Right atrium auricular region (tissue), 2 donors: ENCODE results near the gene MYH11. TPM values are rescaled to one million over a fixed set of nuclear protein-coding genes. Genes with fewer than 3 reads are reported as not detected.
A peak's percentile ranks its signal among the peaks of the same experiment; 100 is the strongest.

Experiments
- DNase-seq: peaks from one replicate; pipeline ENCODE4 v3.0.0-alpha.2; 2019; ENCODE audit warnings: low spot score
- H3K27ac ChIP-seq, 2 donors: fragments of 200-600 bp; sonication (generic); 1 replicate in 1 of 2; 2 replicates in 1 of 2; pipeline ENCODE4 v1.5.1; 2016 to 2019
- H3K27me3 ChIP-seq, 2 donors: fragments of 200-600 bp; sonication (generic); one replicate each; pipeline versions ENCODE4 v1.5.1 to v1.6.0; 2017 to 2019
- H3K36me3 ChIP-seq: fragments of 200-600 bp; sonication (generic); one replicate; pipeline ENCODE4 v1.5.1; 2016
- H3K4me1 ChIP-seq, 2 donors: fragments of 200-600 bp; sonication (generic); one replicate each; pipeline versions ENCODE4 v1.5.1 to v1.6.0; 2017 to 2019
- H3K4me3 ChIP-seq, 2 donors: fragments of 200-600 bp; sonication (generic); 1 replicate in 1 of 2; 2 replicates in 1 of 2; pipeline ENCODE4 v1.5.1; 2017 to 2019; ENCODE audit warnings: mild to moderate bottlenecking in 1 of 2, moderate library complexity in 1 of 2
- H3K9me3 ChIP-seq, 2 donors: fragments of 200-600 bp; sonication (generic); one replicate each; pipeline ENCODE4 v1.5.1; 2019
- total RNA-seq, 2 donors: library from RNA; depleted of rRNA; stranded (reverse); fragments of >200 nt; gene quantifications; one replicate each; pipeline ENCODE4 v1.1.0, GENCODE V29; 2016
- TF ChIP-seq, protein P1 (sequence below), 2 donors: fragments of 200-600 bp; sonication (generic); IDR thresholded peaks; one replicate each; pipeline ENCODE4 v1.5.1; 2019; ENCODE audit warnings: antibody characterized with exemption in 2 of 2

The MYH11 gene
- total RNA-seq, 2 donors from 2014 or later = 60.8 to 89.0 TPM

DNA sequence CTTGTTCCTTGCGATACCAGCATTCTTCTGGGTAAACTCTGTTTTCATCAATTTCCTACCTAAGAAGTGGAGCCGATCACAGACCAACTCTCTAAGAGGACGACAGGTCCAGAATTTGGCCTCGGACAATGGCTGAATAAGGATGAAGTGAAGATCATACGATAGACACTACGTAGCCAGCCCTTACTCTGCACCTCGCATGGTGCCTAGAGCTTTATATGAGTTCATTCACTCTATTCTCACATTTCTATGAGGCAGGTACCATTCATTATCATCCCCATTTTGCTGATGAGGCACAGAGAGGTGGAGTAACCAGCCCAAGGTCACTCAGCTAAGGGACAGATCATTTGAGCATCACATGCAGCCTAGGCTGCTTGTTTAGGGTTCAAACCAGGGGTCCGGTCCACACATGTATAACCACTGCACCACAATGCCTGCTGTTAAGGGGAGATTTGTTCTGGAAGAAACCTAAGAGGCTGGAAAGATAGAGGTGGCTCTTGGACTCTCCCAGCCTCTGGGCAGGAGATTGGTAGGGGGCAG is 78.6 kb downstream of the MYH11 start:
- Histone ChIP-seq H3K36me3 (no peaks in the 10 kb centered on the region), H3K4me1 (no peaks in the 10 kb centered on the region), H3K27ac (no peak overlapping the region), H3K9me3 (no peaks in the 10 kb centered on the region), H3K27me3 (no peaks in the 10 kb centered on the region), H3K4me3 (no peak overlapping the region)
- TF ChIP-seq, protein P1, sequence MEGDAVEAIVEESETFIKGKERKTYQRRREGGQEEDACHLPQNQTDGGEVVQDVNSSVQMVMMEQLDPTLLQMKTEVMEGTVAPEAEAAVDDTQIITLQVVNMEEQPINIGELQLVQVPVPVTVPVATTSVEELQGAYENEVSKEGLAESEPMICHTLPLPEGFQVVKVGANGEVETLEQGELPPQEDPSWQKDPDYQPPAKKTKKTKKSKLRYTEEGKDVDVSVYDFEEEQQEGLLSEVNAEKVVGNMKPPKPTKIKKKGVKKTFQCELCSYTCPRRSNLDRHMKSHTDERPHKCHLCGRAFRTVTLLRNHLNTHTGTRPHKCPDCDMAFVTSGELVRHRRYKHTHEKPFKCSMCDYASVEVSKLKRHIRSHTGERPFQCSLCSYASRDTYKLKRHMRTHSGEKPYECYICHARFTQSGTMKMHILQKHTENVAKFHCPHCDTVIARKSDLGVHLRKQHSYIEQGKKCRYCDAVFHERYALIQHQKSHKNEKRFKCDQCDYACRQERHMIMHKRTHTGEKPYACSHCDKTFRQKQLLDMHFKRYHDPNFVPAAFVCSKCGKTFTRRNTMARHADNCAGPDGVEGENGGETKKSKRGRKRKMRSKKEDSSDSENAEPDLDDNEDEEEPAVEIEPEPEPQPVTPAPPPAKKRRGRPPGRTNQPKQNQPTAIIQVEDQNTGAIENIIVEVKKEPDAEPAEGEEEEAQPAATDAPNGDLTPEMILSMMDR (IDR thresholded peaks at IDR 0.05) = no peak
- DNase-seq = no peak

DNA sequence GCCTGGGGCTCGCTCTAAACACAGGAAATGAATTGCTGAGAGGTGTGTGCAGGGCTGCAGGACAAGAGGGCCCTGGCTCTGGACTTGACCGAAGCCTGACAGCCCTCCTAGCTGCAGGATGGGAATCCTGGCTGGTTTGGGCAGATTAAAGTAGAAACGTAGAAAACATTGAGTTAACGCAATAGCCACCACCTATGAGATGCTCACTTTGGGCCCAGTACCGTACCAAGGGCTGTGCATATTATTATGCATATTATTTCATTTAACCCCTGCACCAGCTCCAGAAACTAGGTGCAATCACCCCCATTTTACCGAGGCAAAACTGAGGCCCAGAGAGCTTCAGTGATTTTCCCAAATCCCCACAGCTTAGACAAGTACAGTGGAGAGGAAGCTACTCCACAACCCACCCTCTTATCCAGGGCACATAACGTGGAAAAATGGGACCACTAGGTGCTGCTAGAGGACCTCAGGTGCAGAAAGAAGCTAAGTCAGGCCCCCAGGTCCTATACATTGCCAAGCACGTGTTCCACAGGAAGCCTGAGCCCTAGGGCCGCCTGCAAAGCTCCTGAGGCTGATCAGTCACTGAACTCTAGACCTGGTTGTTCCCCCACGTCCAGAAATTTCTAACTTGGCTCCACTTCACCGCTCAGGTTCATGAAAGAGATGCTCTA is 79.2 kb downstream of the MYH11 start:
- Histone ChIP-seq H3K27ac (no peak overlapping the region), H3K27me3 (no peaks in the 10 kb centered on the region), H3K4me1 (no peaks in the 10 kb centered on the region), H3K9me3 (no peaks in the 10 kb centered on the region), H3K36me3 (no peaks in the 10 kb centered on the region), H3K4me3 (no peak overlapping the region)
- DNase-seq = no peak
- TF ChIP-seq, protein P1 (IDR thresholded peaks at IDR 0.05) = peak in 1 of 2 donors; percentile 53

DNA sequence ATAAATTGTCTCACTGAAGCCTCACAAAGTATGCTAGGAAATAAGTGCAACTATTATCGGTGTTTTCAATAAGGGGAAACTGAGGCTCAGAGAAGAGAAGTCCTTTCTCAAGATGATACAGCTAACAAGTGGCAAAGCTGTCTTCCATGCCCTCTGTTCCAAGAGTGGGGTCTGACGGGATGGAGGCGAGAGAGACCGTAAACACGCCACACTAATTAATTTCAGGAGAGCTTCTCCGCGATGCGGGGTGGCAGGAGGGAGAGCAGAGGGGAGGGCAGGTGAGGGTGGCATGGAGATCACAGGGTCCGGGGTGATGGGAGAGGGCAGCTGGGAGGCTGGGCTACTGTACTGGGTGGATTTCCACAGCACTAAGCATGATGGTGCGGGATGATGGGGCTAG is 80.3 kb downstream of the MYH11 start:
- Histone ChIP-seq H3K27me3 (no peaks in the 10 kb centered on the region), H3K27ac (no peak overlapping the region), H3K9me3 (no peaks in the 10 kb centered on the region), H3K36me3 (no peaks in the 10 kb centered on the region), H3K4me1 (no peaks in the 10 kb centered on the region), H3K4me3 (no peak overlapping the region)
- TF ChIP-seq, protein P1 (IDR thresholded peaks at IDR 0.05) = no peak
- no peak for DNase-seq

DNA sequence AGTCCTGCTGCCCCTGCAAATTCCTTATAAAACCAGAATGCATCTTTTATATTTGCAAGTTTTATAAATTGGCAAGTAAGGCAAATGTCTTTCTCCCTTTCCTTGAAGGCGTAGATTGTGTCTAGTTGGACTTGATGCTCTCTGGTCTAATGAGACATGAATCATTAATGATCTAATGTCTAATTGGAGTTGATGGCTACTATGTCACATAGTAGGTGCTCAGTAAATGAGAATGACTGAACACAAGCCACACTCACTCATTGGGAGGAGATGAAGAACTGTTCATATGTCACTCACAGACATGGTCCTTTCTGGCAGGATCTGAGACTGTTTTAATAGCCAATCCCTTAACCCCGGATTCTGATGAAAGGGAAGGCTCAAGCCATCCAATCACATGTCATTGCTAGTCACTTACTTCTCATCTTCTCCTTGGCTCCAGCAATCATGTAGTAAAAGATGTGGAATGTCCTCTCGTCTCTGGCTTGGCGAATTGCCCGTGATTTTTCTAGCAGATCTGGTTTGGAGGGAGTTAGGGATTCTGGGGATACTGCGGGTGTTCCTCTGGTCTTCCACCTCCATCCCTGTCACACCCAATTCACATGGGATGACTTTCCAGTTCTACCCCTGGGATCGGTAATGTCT is 81.0 kb downstream of the MYH11 start:
- no peaks in the 10 kb centered on the region for H3K9me3 ChIP-seq
- H3K27me3 ChIP-seq = no peaks in the 10 kb centered on the region
- H3K4me3 ChIP-seq = no peak overlapping the region
- TF ChIP-seq, protein P1 (IDR thresholded peaks at IDR 0.05) = no peak
- DNase-seq = no peak
- H3K27ac ChIP-seq = no peak overlapping the region
- peaks cover 0 to under 1% of the 10 kb centered on the region in 2 donors for H3K4me1 ChIP-seq
- no peaks in the 10 kb centered on the region for H3K36me3 ChIP-seq

DNA sequence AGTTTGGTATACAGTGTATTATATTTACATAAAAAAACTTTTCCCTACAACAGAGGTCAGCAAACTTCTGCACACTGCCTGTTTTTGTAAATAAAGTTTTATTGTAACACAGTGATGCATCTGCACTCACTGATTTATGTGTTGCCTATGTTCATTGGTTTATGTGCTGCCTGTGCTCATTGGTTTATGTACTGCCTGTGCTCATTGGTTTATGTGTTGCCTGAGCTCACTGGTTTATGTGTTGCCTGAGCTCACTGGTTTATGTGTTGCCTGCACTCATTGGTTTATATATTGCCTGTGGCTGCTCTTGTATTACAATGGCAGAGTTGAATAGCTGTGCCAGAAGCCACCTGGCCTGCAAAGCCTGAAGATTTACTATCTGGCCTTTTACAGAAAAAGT is 81.6 kb downstream of the MYH11 start:
- H3K36me3 ChIP-seq = no peaks in the 10 kb centered on the region
- no peak for DNase-seq
- H3K9me3 ChIP-seq = no peaks in the 10 kb centered on the region
- TF ChIP-seq, protein P1 (IDR thresholded peaks at IDR 0.05) = no peak
- no peak overlapping the region for H3K4me3 ChIP-seq
- no peak overlapping the region for H3K27ac ChIP-seq
- H3K27me3 ChIP-seq = no peaks in the 10 kb centered on the region
- peaks cover 0 to 6% of the 10 kb centered on the region in 2 donors for H3K4me1 ChIP-seq
